A673 (cell line): Measurements from ENCODE around the gene FOS.

Experiments
- EZH2 ChIP-seq: fragments of 200-600 bp; sonication (generic); IDR thresholded peaks from 2 replicates; pipeline ENCODE4 v1.6.1; 2017; ENCODE audit warnings: borderline replicate concordance, low read depth, mild to moderate bottlenecking, mixed read lengths, antibody characterized with exemption, low read length; ENCODE audit not compliant: poor library complexity, severe bottlenecking
- TF ChIP-seq, protein P1 (sequence below): fragments of 300-800, 200-600 bp; sonication (generic); conservative IDR thresholded peaks from 2 replicates; pipeline ENCODE4 v1.5.1; 2017; ENCODE audit warnings: low read depth, mild to moderate bottlenecking, antibody characterized with exemption, low read length, moderate library complexity, mixed read lengths

DNA sequence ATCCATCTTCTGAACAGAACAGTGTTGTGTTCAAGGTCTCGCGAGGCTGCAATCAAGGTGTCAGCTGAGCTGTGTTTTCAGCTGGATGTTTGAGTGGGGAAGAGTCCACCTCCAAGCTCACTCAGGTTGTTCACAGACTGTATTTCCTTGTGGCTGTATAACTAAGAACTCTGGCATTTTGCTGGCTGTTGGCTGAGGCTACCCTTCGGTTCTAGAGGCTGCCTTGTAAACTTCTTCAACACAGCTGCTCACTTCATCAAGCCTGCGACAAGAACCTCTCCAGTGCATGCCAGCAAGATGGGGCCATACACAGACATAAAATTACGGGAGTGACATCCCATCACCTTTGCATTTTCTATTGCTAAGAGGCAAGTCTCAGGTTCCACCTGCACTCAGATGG is 12.7 kb downstream of the FOS start:
- TF ChIP-seq, protein P1, sequence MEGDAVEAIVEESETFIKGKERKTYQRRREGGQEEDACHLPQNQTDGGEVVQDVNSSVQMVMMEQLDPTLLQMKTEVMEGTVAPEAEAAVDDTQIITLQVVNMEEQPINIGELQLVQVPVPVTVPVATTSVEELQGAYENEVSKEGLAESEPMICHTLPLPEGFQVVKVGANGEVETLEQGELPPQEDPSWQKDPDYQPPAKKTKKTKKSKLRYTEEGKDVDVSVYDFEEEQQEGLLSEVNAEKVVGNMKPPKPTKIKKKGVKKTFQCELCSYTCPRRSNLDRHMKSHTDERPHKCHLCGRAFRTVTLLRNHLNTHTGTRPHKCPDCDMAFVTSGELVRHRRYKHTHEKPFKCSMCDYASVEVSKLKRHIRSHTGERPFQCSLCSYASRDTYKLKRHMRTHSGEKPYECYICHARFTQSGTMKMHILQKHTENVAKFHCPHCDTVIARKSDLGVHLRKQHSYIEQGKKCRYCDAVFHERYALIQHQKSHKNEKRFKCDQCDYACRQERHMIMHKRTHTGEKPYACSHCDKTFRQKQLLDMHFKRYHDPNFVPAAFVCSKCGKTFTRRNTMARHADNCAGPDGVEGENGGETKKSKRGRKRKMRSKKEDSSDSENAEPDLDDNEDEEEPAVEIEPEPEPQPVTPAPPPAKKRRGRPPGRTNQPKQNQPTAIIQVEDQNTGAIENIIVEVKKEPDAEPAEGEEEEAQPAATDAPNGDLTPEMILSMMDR: no peak
- no peak for TF ChIP-seq EZH2
